K562 (cell line): ENCODE results near the gene CFAP251. TPM values are rescaled to one million over a fixed set of nuclear protein-coding genes. Genes with fewer than 3 reads are reported as not detected.

Source experiments
- ASH1L ChIP-seq: fragments of 450-650 bp; IDR thresholded peaks from 2 replicates; pipeline ENCODE4 v1.6.1; 2018; ENCODE audit warnings: borderline replicate concordance, mild to moderate bottlenecking, low read depth; ENCODE audit not compliant: partially characterized antibody
- C11orf30 ChIP-seq: fragments of 450-650 bp; IDR thresholded peaks from 2 replicates; pipeline ENCODE4 v1.6.1; 2016; ENCODE audit warnings: low read depth, mild to moderate bottlenecking
- CREM ChIP-seq: IDR thresholded peaks from 2 replicates; pipeline ENCODE4 v1.6.1; 2014; ENCODE audit warnings: antibody characterized with exemption, low read depth
- ETV6 ChIP-seq, 3 experiments: fragments of 150-350 bp in 1 of 3; sonication (generic) in 1 of 3; formaldehyde crosslinking in 1 of 3; IDR thresholded peaks; 2 replicates each; pipeline versions ENCODE4 v1.6.1 to v1.8.0; 2014 to 2022; ENCODE audit warnings: borderline replicate concordance in 2 of 3, low read depth in 2 of 3, antibody characterized with exemption in 1 of 3, low read length in 1 of 3, mild to moderate bottlenecking in 1 of 3, missing genetic modification reagents in 1 of 3
- FUS ChIP-seq: fragments of 200-400 bp; formaldehyde crosslinking; optimal IDR thresholded peaks from 2 replicates; pipeline ENCODE3; 2017; ENCODE audit warnings: low read depth, low read length
- HIVEP1 ChIP-seq: fragments of 250-450 bp; sonication (Bioruptor Pico); IDR thresholded peaks from 2 replicates; pipeline ENCODE4 v1.4.0; 2020; ENCODE audit warnings: mild to moderate bottlenecking
- KDM4B ChIP-seq, 2 experiments: fragments of 450-650 bp in 1 of 2; sonication (generic) in 1 of 2; IDR thresholded peaks; 2 replicates each; pipeline ENCODE4 v1.6.1; 2016 to 2017; ENCODE audit warnings: borderline replicate concordance in 2 of 2, antibody characterized with exemption in 1 of 2, low read depth in 1 of 2, mild to moderate bottlenecking in 1 of 2
- MTA3 ChIP-seq: fragments of 450-650 bp; formaldehyde crosslinking; IDR thresholded peaks from 2 replicates; pipeline ENCODE4 v1.6.1; 2017; ENCODE audit warnings: mild to moderate bottlenecking, borderline replicate concordance
- NFXL1 ChIP-seq: fragments of 450-650 bp; formaldehyde crosslinking; IDR thresholded peaks from 2 replicates; pipeline ENCODE4 v1.4.0; 2021; ENCODE audit warnings: mild to moderate bottlenecking
- RCOR1 ChIP-seq, 2 experiments: IDR thresholded peaks; 2 replicates each; pipeline ENCODE4 v1.6.1; 2012; ENCODE audit warnings: low read depth in 2 of 2, low read length in 2 of 2, borderline replicate concordance in 1 of 2, improper control_type of control experiment in 1 of 2
- SAP30 ChIP-seq: fragments of 200-600 bp; sonication (generic); IDR thresholded peaks from 2 replicates; pipeline ENCODE4 v1.6.1; 2012; ENCODE audit warnings: borderline replicate concordance, low read depth, mild to moderate bottlenecking, moderate library complexity, low read length, control low read depth, inconsistent platforms; ENCODE audit not compliant: insufficient read depth, poor library complexity, severe bottlenecking
- SMARCA5 ChIP-seq: fragments of 450-650 bp; IDR thresholded peaks from 2 replicates; pipeline ENCODE4 v1.6.1; 2016
- SOX6 ChIP-seq: fragments of 450-650 bp; IDR thresholded peaks from 2 replicates; pipeline ENCODE4 v1.6.1; 2014; ENCODE audit warnings: mild to moderate bottlenecking
- ZNF717 ChIP-seq: fragments of 250-450 bp; sonication (Bioruptor Pico); IDR thresholded peaks from 2 replicates; pipeline ENCODE4 v1.5.0; 2021
- polyA plus RNA-seq, 8 experiments: library from polyadenylated mRNA; depleted of rRNA in 4 of 8; stranded (reverse) in 5 of 8; unstranded in 3 of 8; fragments of >200 nt; fragmentation: Nextera tagmentation in 2 of 8; fragmentation: Illumina TruSeq in 1 of 8; extraction: Ambion mirVana in 2 of 8; extraction: Trizol in 1 of 8; gene quantifications; 2 replicates each; pipeline versions ENCODE4 v1.2.1 to v1.2.3, GENCODE V29; 2011 to 2014; ENCODE audit warnings: inconsistent platforms in 1 of 8, missing spikeins in 1 of 8
- total RNA-seq, 7 experiments: library from RNA; depleted of rRNA in 6 of 7; stranded (reverse); fragments of >200 nt in 6 of 7; fragmentation: Illumina TruSeq in 2 of 7; extraction: Trizol in 2 of 7; gene quantifications; 2 replicates each; pipeline versions ENCODE4 v1.2.1 to v1.2.3, GENCODE V29; 2011 to 2021; ENCODE audit warnings: low replicate concordance in 1 of 7
- TF ChIP-seq, protein P1 (sequence below): fragments of 250-450 bp; sonication (Bioruptor Pico); IDR thresholded peaks from 2 replicates; pipeline ENCODE4 v1.8.0; 2022; ENCODE audit warnings: moderate library complexity, mild to moderate bottlenecking, inconsistent platforms
- TF ChIP-seq, protein P2 (sequence below), 2 experiments: IDR thresholded peaks; 2 replicates each; pipeline ENCODE4 v1.6.1; 2012; ENCODE audit warnings: improper control_type of control experiment in 2 of 2, low read depth in 2 of 2, low read length in 2 of 2, borderline replicate concordance in 1 of 2
- TF ChIP-seq, protein P3 (sequence below): IDR thresholded peaks from 2 replicates; pipeline ENCODE4 v1.6.1; 2012; ENCODE audit warnings: low read depth, low read length, improper control_type of control experiment, borderline replicate concordance
- TF ChIP-seq, protein P4 (sequence below): fragments of 250-450 bp; sonication (Bioruptor Pico); IDR thresholded peaks from 2 replicates; pipeline ENCODE4 v1.5.0; 2022; ENCODE audit warnings: mild to moderate bottlenecking

CFAP251 gene
- total and polyA plus RNA-seq, 9 of the 15 experiments (the other 6 are each of a cell fraction or from before 2014, with no cell fraction given): 16.6 to 31.0 (median 19.1) TPM

DNA sequence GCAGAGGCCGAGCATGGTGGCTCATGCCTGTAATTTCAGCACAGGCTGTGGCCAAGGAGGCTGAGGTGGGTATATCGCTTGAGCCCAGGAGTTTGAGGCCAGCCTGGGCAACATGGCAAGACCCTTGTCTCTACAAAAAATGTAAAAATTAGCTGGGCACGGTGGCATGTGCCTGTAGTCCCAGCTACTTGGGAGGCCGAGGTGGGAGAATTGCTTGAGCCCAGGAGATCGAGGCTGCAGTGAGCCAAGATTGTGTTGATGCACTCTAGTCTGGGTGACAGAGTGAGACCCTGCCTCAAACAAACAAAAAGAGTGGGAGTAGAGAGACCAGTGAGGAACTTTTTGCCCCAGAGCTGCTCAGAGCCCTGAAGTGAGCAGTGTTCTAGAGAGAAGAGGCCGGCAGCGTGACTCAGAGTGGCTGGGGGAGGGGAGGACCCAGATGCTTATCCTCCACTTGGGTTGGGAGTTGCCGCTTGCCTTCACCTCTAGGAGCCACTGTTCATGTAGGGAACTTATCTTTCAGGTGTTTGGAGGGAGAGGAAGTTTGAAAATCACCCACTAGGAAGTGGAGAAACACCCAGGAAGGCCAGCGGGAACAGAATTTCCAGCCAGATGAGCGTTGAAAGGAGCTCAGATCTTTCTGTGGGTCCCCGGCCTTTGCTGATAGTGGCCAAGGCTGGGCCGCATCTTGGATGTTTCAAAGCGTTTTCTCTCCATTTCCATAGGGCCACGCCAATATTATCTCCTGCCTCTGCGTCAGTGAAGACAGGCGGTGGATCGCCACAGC, 15.3 kb downstream of the CFAP251 start (continued):
- TF ChIP-seq RCOR1 (IDR thresholded peaks at IDR 0.05; ENCODE audit: borderline replicate concordance in 1 of 2, low read depth in 2 of 2, low read length in 2 of 2): peak in 1 of 2 experiments; percentile 87; a peak in 1 of 4 replicates
- no peak for TF ChIP-seq C11orf30
- TF ChIP-seq KDM4B (IDR thresholded peaks at IDR 0.05; ENCODE audit: borderline replicate concordance in 2 of 2, low read depth in 1 of 2): no peak
- TF ChIP-seq, protein P1, sequence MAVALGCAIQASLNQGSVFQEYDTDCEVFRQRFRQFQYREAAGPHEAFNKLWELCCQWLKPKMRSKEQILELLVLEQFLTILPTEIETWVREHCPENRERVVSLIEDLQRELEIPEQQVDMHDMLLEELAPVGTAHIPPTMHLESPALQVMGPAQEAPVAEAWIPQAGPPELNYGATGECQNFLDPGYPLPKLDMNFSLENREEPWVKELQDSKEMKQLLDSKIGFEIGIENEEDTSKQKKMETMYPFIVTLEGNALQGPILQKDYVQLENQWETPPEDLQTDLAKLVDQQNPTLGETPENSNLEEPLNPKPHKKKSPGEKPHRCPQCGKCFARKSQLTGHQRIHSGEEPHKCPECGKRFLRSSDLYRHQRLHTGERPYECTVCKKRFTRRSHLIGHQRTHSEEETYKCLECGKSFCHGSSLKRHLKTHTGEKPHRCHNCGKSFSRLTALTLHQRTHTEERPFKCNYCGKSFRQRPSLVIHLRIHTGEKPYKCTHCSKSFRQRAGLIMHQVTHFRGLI (CRISPR knock-in tag): 0 out of 2 replicates have a peak, but pooled peaks have one; percentile 21
- 0 out of 2 replicates have a peak, but pooled peaks have one; percentile 6 for TF ChIP-seq HIVEP1 (CRISPR knock-in tag)
- TF ChIP-seq FUS: no peak
- TF ChIP-seq, protein P2, sequence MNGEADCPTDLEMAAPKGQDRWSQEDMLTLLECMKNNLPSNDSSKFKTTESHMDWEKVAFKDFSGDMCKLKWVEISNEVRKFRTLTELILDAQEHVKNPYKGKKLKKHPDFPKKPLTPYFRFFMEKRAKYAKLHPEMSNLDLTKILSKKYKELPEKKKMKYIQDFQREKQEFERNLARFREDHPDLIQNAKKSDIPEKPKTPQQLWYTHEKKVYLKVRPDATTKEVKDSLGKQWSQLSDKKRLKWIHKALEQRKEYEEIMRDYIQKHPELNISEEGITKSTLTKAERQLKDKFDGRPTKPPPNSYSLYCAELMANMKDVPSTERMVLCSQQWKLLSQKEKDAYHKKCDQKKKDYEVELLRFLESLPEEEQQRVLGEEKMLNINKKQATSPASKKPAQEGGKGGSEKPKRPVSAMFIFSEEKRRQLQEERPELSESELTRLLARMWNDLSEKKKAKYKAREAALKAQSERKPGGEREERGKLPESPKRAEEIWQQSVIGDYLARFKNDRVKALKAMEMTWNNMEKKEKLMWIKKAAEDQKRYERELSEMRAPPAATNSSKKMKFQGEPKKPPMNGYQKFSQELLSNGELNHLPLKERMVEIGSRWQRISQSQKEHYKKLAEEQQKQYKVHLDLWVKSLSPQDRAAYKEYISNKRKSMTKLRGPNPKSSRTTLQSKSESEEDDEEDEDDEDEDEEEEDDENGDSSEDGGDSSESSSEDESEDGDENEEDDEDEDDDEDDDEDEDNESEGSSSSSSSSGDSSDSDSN (IDR thresholded peaks at IDR 0.05; ENCODE audit: borderline replicate concordance in 1 of 2, low read depth in 2 of 2, low read length in 2 of 2): no peak
- TF ChIP-seq, protein P3, sequence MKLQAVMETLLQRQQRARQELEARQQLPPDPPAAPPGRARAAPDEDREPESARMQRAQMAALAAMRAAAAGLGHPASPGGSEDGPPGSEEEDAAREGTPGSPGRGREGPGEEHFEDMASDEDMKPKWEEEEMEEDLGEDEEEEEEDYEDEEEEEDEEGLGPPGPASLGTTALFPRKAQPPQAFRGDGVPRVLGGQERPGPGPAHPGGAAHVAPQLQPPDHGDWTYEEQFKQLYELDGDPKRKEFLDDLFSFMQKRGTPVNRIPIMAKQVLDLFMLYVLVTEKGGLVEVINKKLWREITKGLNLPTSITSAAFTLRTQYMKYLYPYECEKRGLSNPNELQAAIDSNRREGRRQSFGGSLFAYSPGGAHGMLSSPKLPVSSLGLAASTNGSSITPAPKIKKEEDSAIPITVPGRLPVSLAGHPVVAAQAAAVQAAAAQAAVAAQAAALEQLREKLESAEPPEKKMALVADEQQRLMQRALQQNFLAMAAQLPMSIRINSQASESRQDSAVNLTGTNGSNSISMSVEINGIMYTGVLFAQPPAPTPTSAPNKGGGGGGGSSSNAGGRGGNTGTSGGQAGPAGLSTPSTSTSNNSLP: no peak
- peak; percentile 87 for TF ChIP-seq MTA3
- TF ChIP-seq NFXL1 (CRISPR knock-in tag): 0 out of 2 replicates have a peak, but pooled peaks have one; percentile 43
- peak; percentile 63 for TF ChIP-seq CREM
- no peak for TF ChIP-seq SMARCA5
- TF ChIP-seq SOX6: peak; percentile 87
- TF ChIP-seq, protein P4, sequence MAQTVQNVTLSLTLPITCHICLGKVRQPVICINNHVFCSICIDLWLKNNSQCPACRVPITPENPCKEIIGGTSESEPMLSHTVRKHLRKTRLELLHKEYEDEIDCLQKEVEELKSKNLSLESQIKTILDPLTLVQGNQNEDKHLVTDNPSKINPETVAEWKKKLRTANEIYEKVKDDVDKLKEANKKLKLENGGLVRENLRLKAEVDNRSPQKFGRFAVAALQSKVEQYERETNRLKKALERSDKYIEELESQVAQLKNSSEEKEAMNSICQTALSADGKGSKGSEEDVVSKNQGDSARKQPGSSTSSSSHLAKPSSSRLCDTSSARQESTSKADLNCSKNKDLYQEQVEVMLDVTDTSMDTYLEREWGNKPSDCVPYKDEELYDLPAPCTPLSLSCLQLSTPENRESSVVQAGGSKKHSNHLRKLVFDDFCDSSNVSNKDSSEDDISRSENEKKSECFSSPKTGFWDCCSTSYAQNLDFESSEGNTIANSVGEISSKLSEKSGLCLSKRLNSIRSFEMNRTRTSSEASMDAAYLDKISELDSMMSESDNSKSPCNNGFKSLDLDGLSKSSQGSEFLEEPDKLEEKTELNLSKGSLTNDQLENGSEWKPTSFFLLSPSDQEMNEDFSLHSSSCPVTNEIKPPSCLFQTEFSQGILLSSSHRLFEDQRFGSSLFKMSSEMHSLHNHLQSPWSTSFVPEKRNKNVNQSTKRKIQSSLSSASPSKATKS: no peak
- TF ChIP-seq ZNF717 (CRISPR knock-in tag): no peak
- 0 out of 4 replicates have a peak, but pooled peaks of 1 of the 2 experiments have one; percentile 54 for TF ChIP-seq ETV6 (IDR thresholded peaks at IDR 0.05; ENCODE audit: borderline replicate concordance in 1 of 2, low read depth in 2 of 2, low read length in 1 of 2)
- TF ChIP-seq ETV6 (CRISPR knock-in tag; IDR thresholded peaks at IDR 0.05; ENCODE audit: borderline replicate concordance): no peak
- no peak for TF ChIP-seq ASH1L
- no peak for TF ChIP-seq SAP30
